ENCODE results near the gene TEAD4.

Gene TEAD4

GRCh38 chr12:3078086-3078820 lies 119.1 kb downstream of the TEAD4 start:
- DNase-seq (ENCODE audit: insufficient read length) (no peak), FAIRE-seq (no peak)
- TF ChIP-seq POLR2A (IDR thresholded peaks at IDR 0.05; ENCODE audit: low read depth, low read length) (no peak), TAF1 (IDR thresholded peaks at IDR 0.05; ENCODE audit: borderline replicate concordance, low read depth, low read length) (no peak), POLR2AphosphoS5 (IDR thresholded peaks at IDR 0.05; ENCODE audit: low read depth, low read length) (no peak)

GRCh38 chr12:3081091-3081490 lies 121.9 kb downstream of the TEAD4 start:
- FAIRE-seq (no peak), DNase-seq (ENCODE audit: insufficient read length) (no peak)
- TF ChIP-seq TAF1 (IDR thresholded peaks at IDR 0.05; ENCODE audit: borderline replicate concordance, low read depth, low read length) (no peak), POLR2AphosphoS5 (IDR thresholded peaks at IDR 0.05; ENCODE audit: low read depth, low read length) (no peak), POLR2A (IDR thresholded peaks at IDR 0.05; ENCODE audit: low read depth, low read length) (no peak)

- DNase-seq (ENCODE audit: insufficient read length) (no peak), FAIRE-seq (no peak)
- TF ChIP-seq POLR2A (IDR thresholded peaks at IDR 0.05; ENCODE audit: low read depth, low read length) (no peak), TAF1 (IDR thresholded peaks at IDR 0.05; ENCODE audit: borderline replicate concordance, low read depth, low read length) (no peak), POLR2AphosphoS5 (IDR thresholded peaks at IDR 0.05; ENCODE audit: low read depth, low read length) (no peak)
Measured at GRCh38 chr12:3081886-3082285, 122.7 kb downstream of the TEAD4 start.

- TF ChIP-seq POLR2AphosphoS5 (IDR thresholded peaks at IDR 0.05; ENCODE audit: low read depth, low read length), result no peak
- TF ChIP-seq TAF1 (IDR thresholded peaks at IDR 0.05; ENCODE audit: borderline replicate concordance, low read depth, low read length), result no peak
- TF ChIP-seq POLR2A (IDR thresholded peaks at IDR 0.05; ENCODE audit: low read depth, low read length), result no peak
- FAIRE-seq, result no peak
- DNase-seq (ENCODE audit: insufficient read length), result no peak
Measured at GRCh38 chr12:3083241-3083920, 124.2 kb downstream of the TEAD4 start.

GRCh38 chr12:3083921-3084347 lies 124.7 kb downstream of the TEAD4 start:
- DNase-seq (ENCODE audit: insufficient read length), result no peak
- TF ChIP-seq TAF1 (IDR thresholded peaks at IDR 0.05; ENCODE audit: borderline replicate concordance, low read depth, low read length) (no peak), POLR2AphosphoS5 (IDR thresholded peaks at IDR 0.05; ENCODE audit: low read depth, low read length) (no peak), POLR2A (IDR thresholded peaks at IDR 0.05; ENCODE audit: low read depth, low read length) (no peak)
- FAIRE-seq, result no peak

- DNase-seq (ENCODE audit: insufficient read length) (no peak), FAIRE-seq (no peak)
- TF ChIP-seq TAF1 (IDR thresholded peaks at IDR 0.05; ENCODE audit: borderline replicate concordance, low read depth, low read length) (no peak), POLR2AphosphoS5 (IDR thresholded peaks at IDR 0.05; ENCODE audit: low read depth, low read length) (no peak), POLR2A (IDR thresholded peaks at IDR 0.05; ENCODE audit: low read depth, low read length) (no peak)
Measured at GRCh38 chr12:3084742-3085141, 125.5 kb downstream of the TEAD4 start.

- DNase-seq (ENCODE audit: insufficient read length), result no peak
- no peak for FAIRE-seq
- no peak for TF ChIP-seq POLR2A (IDR thresholded peaks at IDR 0.05; ENCODE audit: low read depth, low read length)
- TF ChIP-seq POLR2AphosphoS5 (IDR thresholded peaks at IDR 0.05; ENCODE audit: low read depth, low read length), result no peak
- no peak for TF ChIP-seq TAF1 (IDR thresholded peaks at IDR 0.05; ENCODE audit: borderline replicate concordance, low read depth, low read length)
Measured at GRCh38 chr12:3085341-3086139, 126.3 kb downstream of the TEAD4 start.

- FAIRE-seq, result no peak
- no peak for TF ChIP-seq POLR2A (IDR thresholded peaks at IDR 0.05; ENCODE audit: low read depth, low read length)
- no peak for TF ChIP-seq POLR2AphosphoS5 (IDR thresholded peaks at IDR 0.05; ENCODE audit: low read depth, low read length)
- no peak for TF ChIP-seq TAF1 (IDR thresholded peaks at IDR 0.05; ENCODE audit: borderline replicate concordance, low read depth, low read length)
- DNase-seq (ENCODE audit: insufficient read length), result no peak
Measured at GRCh38 chr12:3086211-3086610, 127.0 kb downstream of the TEAD4 start.

- FAIRE-seq, result peak; percentile 14
- no peak for TF ChIP-seq POLR2A (IDR thresholded peaks at IDR 0.05; ENCODE audit: low read depth, low read length)
- no peak for TF ChIP-seq TAF1 (IDR thresholded peaks at IDR 0.05; ENCODE audit: borderline replicate concordance, low read depth, low read length)
- TF ChIP-seq POLR2AphosphoS5 (IDR thresholded peaks at IDR 0.05; ENCODE audit: low read depth, low read length), result no peak
- no peak for DNase-seq (ENCODE audit: insufficient read length)
Measured at GRCh38 chr12:3086729-3087323, 127.6 kb downstream of the TEAD4 start.

GRCh38 chr12:3087758-3088650 lies 128.8 kb downstream of the TEAD4 start:
- FAIRE-seq (no peak), DNase-seq (ENCODE audit: insufficient read length) (no peak)
- TF ChIP-seq TAF1 (IDR thresholded peaks at IDR 0.05; ENCODE audit: borderline replicate concordance, low read depth, low read length), result no peak

Measured in GM12892 (cell line).